GM23338 (cell line): ENCODE measurements around the gene WDR76. TPM values are rescaled to one million over a fixed set of nuclear protein-coding genes. Genes with fewer than 3 reads are reported as not detected.

Source experiments
- ATAC-seq: fragments of 200-7000 bp; cut with Tn5 transposase; 3 replicates; pipeline ENCODE4 v1.9.1; 2020
- DNase-seq: peaks from one replicate; pipeline ENCODE4 v3.0.0-alpha.2; 2015; ENCODE audit warnings: low spot score
- H2AFZ ChIP-seq: fragments of 200-600 bp; sonication (generic); 2 replicates; pipeline ENCODE4 v1.8.0; 2016; ENCODE audit warnings: antibody characterized with exemption, mild to moderate bottlenecking, moderate library complexity
- H3F3A ChIP-seq: fragments of 200-600 bp; sonication (generic); replicated peaks from 2 replicates; pipeline ENCODE4 v1.8.0; 2017; ENCODE audit warnings: antibody characterized with exemption, mixed run types, low read depth
- H3K27ac ChIP-seq: fragments of 200-600 bp; sonication (generic); 2 replicates; pipeline ENCODE4 v1.6.1; 2016; ENCODE audit warnings: low read depth
- H3K27me3 ChIP-seq: fragments of 200-600 bp; sonication (generic); 2 replicates; pipeline ENCODE4 v1.8.0; 2016; ENCODE audit warnings: mild to moderate bottlenecking, mixed run types, moderate library complexity; ENCODE audit not compliant: insufficient read depth
- H3K36me3 ChIP-seq: fragments of 200-600 bp; sonication (generic); 2 replicates; pipeline ENCODE4 v1.8.0; 2016; ENCODE audit warnings: mild to moderate bottlenecking; ENCODE audit not compliant: insufficient read depth
- H3K4me1 ChIP-seq: fragments of 200-600 bp; sonication (generic); 2 replicates; pipeline ENCODE4 v1.8.0; 2016; ENCODE audit warnings: mild to moderate bottlenecking, moderate library complexity; ENCODE audit not compliant: insufficient read depth
- H3K4me2 ChIP-seq: fragments of 200-600 bp; sonication (generic); 2 replicates; pipeline ENCODE4 v1.7.1; 2017; ENCODE audit warnings: mixed run types
- H3K4me3 ChIP-seq: fragments of 200-600 bp; sonication (generic); 2 replicates; pipeline ENCODE4 v1.6.1; 2016; ENCODE audit warnings: mixed run types
- H3K79me2 ChIP-seq: fragments of 200-600 bp; sonication (generic); replicated peaks from 2 replicates; pipeline ENCODE4 v1.8.0; 2017; ENCODE audit warnings: mild to moderate bottlenecking; ENCODE audit not compliant: insufficient read depth
- H3K9me2 ChIP-seq: fragments of 200-600 bp; sonication (generic); 2 replicates; pipeline ENCODE4 v1.8.0; 2017; ENCODE audit not compliant: insufficient read depth
- H4K20me1 ChIP-seq: fragments of 200-600 bp; sonication (generic); replicated peaks from 2 replicates; pipeline ENCODE4 v1.8.0; 2017; ENCODE audit warnings: mild to moderate bottlenecking; ENCODE audit not compliant: insufficient read depth
- H3K27ac Mint-ChIP-seq: 2 replicates; pipeline ENCODE4 v1.8.0; 2020; ENCODE audit warnings: inconsistent platforms, mild to moderate bottlenecking, moderate library complexity, mixed read lengths
- H3K27me3 Mint-ChIP-seq: 3 replicates; pipeline ENCODE4 v1.8.0; 2022; ENCODE audit warnings: low read depth, mild to moderate bottlenecking, moderate library complexity, mixed read lengths, inconsistent platforms; ENCODE audit not compliant: insufficient read depth, poor library complexity
- H3K36me3 Mint-ChIP-seq: 3 replicates; pipeline ENCODE4 v1.8.0; 2021; ENCODE audit warnings: low read depth, mild to moderate bottlenecking, inconsistent platforms, moderate library complexity, mixed read lengths
- H3K4me1 Mint-ChIP-seq: 3 replicates; pipeline ENCODE4 v1.8.0; 2020; ENCODE audit warnings: mild to moderate bottlenecking, inconsistent platforms, mixed read lengths
- H3K4me3 Mint-ChIP-seq: 3 replicates; pipeline ENCODE4 v1.8.0; 2021; ENCODE audit warnings: moderate library complexity, mild to moderate bottlenecking, inconsistent platforms, mixed read lengths
- H3K9me3 Mint-ChIP-seq: 3 replicates; pipeline ENCODE4 v1.8.0; 2020; ENCODE audit warnings: moderate library complexity, mild to moderate bottlenecking, inconsistent platforms, mixed read lengths
- CREB1 ChIP-seq: fragments of 250-450 bp; sonication (Bioruptor Pico); IDR thresholded peaks from 2 replicates; pipeline ENCODE4 v1.5.0; 2020; ENCODE audit warnings: low read depth, mild to moderate bottlenecking, moderate library complexity
- ETS1 ChIP-seq: IDR thresholded peaks from 2 replicates; pipeline ENCODE4 v1.6.1; 2016; ENCODE audit warnings: antibody characterized with exemption
- EZH2 ChIP-seq: fragments of 200-600 bp; sonication (generic); IDR thresholded peaks from one replicate; pipeline ENCODE4 v1.8.0; 2017; ENCODE audit warnings: antibody characterized with exemption, mild to moderate bottlenecking, low read depth; ENCODE audit not compliant: unreplicated experiment
- EZH2phosphoT487 ChIP-seq: fragments of 200-600 bp; sonication (generic); IDR thresholded peaks from one replicate; pipeline ENCODE4 v1.8.1; 2018; ENCODE audit warnings: antibody characterized with exemption; ENCODE audit not compliant: unreplicated experiment
- JUNB ChIP-seq: IDR thresholded peaks from one replicate; pipeline ENCODE4 v1.6.1; 2016; ENCODE audit warnings: antibody characterized with exemption; ENCODE audit not compliant: unreplicated experiment
- NANOG ChIP-seq: IDR thresholded peaks from 2 replicates; pipeline ENCODE4 v1.6.1; 2016; ENCODE audit warnings: antibody characterized with exemption, borderline replicate concordance
- POLR2AphosphoS5 ChIP-seq: IDR thresholded peaks from 2 replicates; pipeline ENCODE4 v1.6.1; 2016; ENCODE audit warnings: antibody characterized with exemption, low read depth
- REST ChIP-seq: IDR thresholded peaks from one replicate; pipeline ENCODE4 v1.6.1; 2018; ENCODE audit warnings: antibody characterized with exemption; ENCODE audit not compliant: unreplicated experiment
- STAT1 ChIP-seq: IDR thresholded peaks from one replicate; pipeline ENCODE4 v1.6.1; 2016; ENCODE audit warnings: antibody characterized with exemption; ENCODE audit not compliant: unreplicated experiment
- ZNF114 ChIP-seq: fragments of 250-450 bp; sonication (Bioruptor Pico); IDR thresholded peaks from 2 replicates; pipeline ENCODE4 v1.5.0; 2020; ENCODE audit warnings: mild to moderate bottlenecking, moderate library complexity
- ZNF331 ChIP-seq: fragments of 250-450 bp; sonication (Bioruptor Pico); IDR thresholded peaks from 2 replicates; pipeline ENCODE4 v1.5.0; 2020; ENCODE audit warnings: low read depth, mild to moderate bottlenecking, moderate library complexity
- ZNF462 ChIP-seq: fragments of 250-450 bp; sonication (Bioruptor Pico); IDR thresholded peaks from 2 replicates; pipeline ENCODE4 v1.5.0; 2020; ENCODE audit warnings: mild to moderate bottlenecking, moderate library complexity
- polyA plus RNA-seq: library from polyadenylated mRNA; unstranded; fragments of >200 nt; fragmentation: Nextera tagmentation; extraction: Ambion mirVana; gene quantifications from 2 replicates; pipeline ENCODE4 v1.2.1, GENCODE V29; 2016
- total RNA-seq: library from RNA; depleted of rRNA; stranded (reverse); fragments of >200 nt; shearing (Covaris generic); gene quantifications from 2 replicates; pipeline ENCODE4 v1.2.3, GENCODE V29; 2014
- TF ChIP-seq, protein P1 (sequence below), 2 experiments: fragments of 200-600 bp in 1 of 2; sonication (generic) in 1 of 2; conservative IDR thresholded peaks; 2 replicates each; pipeline versions ENCODE4 v1.5.1 to v1.6.1; 2016 to 2017; ENCODE audit warnings: antibody characterized with exemption in 2 of 2, low read depth in 2 of 2, mild to moderate bottlenecking in 2 of 2, moderate library complexity in 1 of 2

The WDR76 gene
- total and polyA plus RNA-seq, 2 experiments from 2014 or later: 9.7 to 17.8 TPM

GRCh38 chr15:43893956-43894355, 67.2 kb downstream of the WDR76 start:
- Histone ChIP-seq H3F3A (no peaks in the 10 kb centered on the region), H4K20me1 (no peaks in the 10 kb centered on the region; the same call in 1 of the 2 replicates), H3K36me3 (no peaks in the 10 kb centered on the region), H2AFZ (no peak overlapping the region), H3K4me3 (no peak overlapping the region), H3K27ac (no peak overlapping the region), H3K4me1 (no peaks in the 10 kb centered on the region), H3K79me2 (no peaks in the 10 kb centered on the region), H3K9me2 (no peaks in the 10 kb centered on the region), H3K27me3 (no peaks in the 10 kb centered on the region), H3K4me2 (no peak overlapping the region)
- Mint-ChIP-seq H3K4me3 (no peak overlapping the region), H3K9me3 (no peaks in the 10 kb centered on the region), H3K36me3 (peaks cover 5% of the 10 kb centered on the region; the same call in 2 of the 3 replicates), H3K27me3 (peaks cover 4% of the 10 kb centered on the region), H3K4me1 (no peaks in the 10 kb centered on the region; the same call in 2 of the 3 replicates), H3K27ac (no peak overlapping the region)
- TF ChIP-seq CREB1 (no peak), ZNF331 (CRISPR knock-in tag) (no peak), EZH2 (no peak), ETS1 (no peak), ZNF462 (no peak), EZH2phosphoT487 (no peak), JUNB (no peak), POLR2AphosphoS5 (no peak), ZNF114 (CRISPR knock-in tag) (no peak), NANOG (no peak), STAT1 (no peak), REST (no peak)
- TF ChIP-seq, protein P1, sequence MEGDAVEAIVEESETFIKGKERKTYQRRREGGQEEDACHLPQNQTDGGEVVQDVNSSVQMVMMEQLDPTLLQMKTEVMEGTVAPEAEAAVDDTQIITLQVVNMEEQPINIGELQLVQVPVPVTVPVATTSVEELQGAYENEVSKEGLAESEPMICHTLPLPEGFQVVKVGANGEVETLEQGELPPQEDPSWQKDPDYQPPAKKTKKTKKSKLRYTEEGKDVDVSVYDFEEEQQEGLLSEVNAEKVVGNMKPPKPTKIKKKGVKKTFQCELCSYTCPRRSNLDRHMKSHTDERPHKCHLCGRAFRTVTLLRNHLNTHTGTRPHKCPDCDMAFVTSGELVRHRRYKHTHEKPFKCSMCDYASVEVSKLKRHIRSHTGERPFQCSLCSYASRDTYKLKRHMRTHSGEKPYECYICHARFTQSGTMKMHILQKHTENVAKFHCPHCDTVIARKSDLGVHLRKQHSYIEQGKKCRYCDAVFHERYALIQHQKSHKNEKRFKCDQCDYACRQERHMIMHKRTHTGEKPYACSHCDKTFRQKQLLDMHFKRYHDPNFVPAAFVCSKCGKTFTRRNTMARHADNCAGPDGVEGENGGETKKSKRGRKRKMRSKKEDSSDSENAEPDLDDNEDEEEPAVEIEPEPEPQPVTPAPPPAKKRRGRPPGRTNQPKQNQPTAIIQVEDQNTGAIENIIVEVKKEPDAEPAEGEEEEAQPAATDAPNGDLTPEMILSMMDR (conservative IDR thresholded peaks at IDR 0.05; ENCODE audit: low read depth in 2 of 2): no peak
- DNase-seq: no peak
- no peak for ATAC-seq
